OCI-LY1 (cell line): ENCODE measurements around the gene ACSL6.

Source experiments
- H2AFZ ChIP-seq: fragments of 200-600 bp; sonication (generic), shearing (Covaris generic); 2 replicates; pipeline ENCODE4 v1.6.0; 2014; ENCODE audit warnings: antibody characterized with exemption, mild to moderate bottlenecking, low read length
- H3F3A ChIP-seq: fragments of 200-600 bp; sonication (generic), shearing (Covaris generic); 2 replicates; pipeline ENCODE4 v1.6.0; 2014; ENCODE audit warnings: mild to moderate bottlenecking, antibody characterized with exemption, low read length, moderate library complexity; ENCODE audit not compliant: insufficient read depth
- H3K27ac ChIP-seq: fragments of 200-600 bp; sonication (generic); 2 replicates; pipeline ENCODE4 v1.5.1; 2014; ENCODE audit warnings: low read length, mixed run types, mild to moderate bottlenecking, low read depth; ENCODE audit not compliant: poor library complexity, severe bottlenecking
- H3K27me3 ChIP-seq: fragments of 200-600 bp; sonication (generic); 2 replicates; pipeline ENCODE4 v1.6.0; 2014; ENCODE audit warnings: antibody characterized with exemption, mild to moderate bottlenecking, low read length, moderate library complexity; ENCODE audit not compliant: insufficient read depth
- H3K36me3 ChIP-seq: fragments of 200-600 bp; sonication (generic); 2 replicates; pipeline ENCODE4 v1.6.1; 2014; ENCODE audit warnings: mild to moderate bottlenecking, antibody characterized with exemption, low read length, moderate library complexity, mixed read lengths; ENCODE audit not compliant: insufficient read depth
- H3K4me1 ChIP-seq: fragments of 200-600 bp; sonication (generic); 2 replicates; pipeline ENCODE4 v1.5.1; 2014; ENCODE audit warnings: mild to moderate bottlenecking, low read length, moderate library complexity; ENCODE audit not compliant: insufficient read depth, severe bottlenecking
- H3K4me2 ChIP-seq: fragments of 200-600 bp; sonication (generic), shearing (Covaris generic); 2 replicates; pipeline ENCODE4 v1.6.1; 2014; ENCODE audit warnings: low read length
- H3K4me3 ChIP-seq: fragments of 200-600 bp; sonication (generic); 2 replicates; pipeline ENCODE4 v1.5.1; 2014; ENCODE audit warnings: low read length, low read depth, mild to moderate bottlenecking, mixed read lengths; ENCODE audit not compliant: poor library complexity, severe bottlenecking
- H3K79me2 ChIP-seq: fragments of 200-600 bp; shearing (Covaris generic); 2 replicates; pipeline ENCODE4 v1.6.1; 2016; ENCODE audit warnings: mixed run types, low read length, mixed read lengths; ENCODE audit not compliant: insufficient read depth
- H3K9ac ChIP-seq: fragments of 200-600 bp; sonication (generic), shearing (Covaris generic); 2 replicates; pipeline ENCODE4 v1.6.1; 2014; ENCODE audit warnings: mild to moderate bottlenecking, low read length, mixed read lengths
- H3K9me2 ChIP-seq: fragments of 200-600 bp; sonication (generic), shearing (Covaris generic); 2 replicates; pipeline ENCODE4 v1.6.1; 2014; ENCODE audit warnings: low read depth, mild to moderate bottlenecking, low read length, mixed read lengths
- H3K9me3 ChIP-seq: fragments of 200-600 bp; shearing (Covaris generic); 2 replicates; pipeline ENCODE4 v1.6.1; 2014; ENCODE audit warnings: low read length, mixed read lengths
- H4K20me1 ChIP-seq: fragments of 200-600 bp; sonication (generic), shearing (Covaris generic); 2 replicates; pipeline ENCODE4 v1.6.0; 2016; ENCODE audit warnings: mild to moderate bottlenecking, low read length; ENCODE audit not compliant: insufficient read depth
- EZH2 ChIP-seq: fragments of 200-600 bp; sonication (generic), shearing (Covaris generic); IDR thresholded peaks from 2 replicates; pipeline ENCODE4 v1.8.0; 2017; ENCODE audit warnings: borderline replicate concordance, mixed run types, mild to moderate bottlenecking, antibody characterized with exemption, low read length, moderate library complexity, mixed read lengths
- TF ChIP-seq, protein P1 (sequence below): fragments of 200-600 bp; sonication (generic), shearing (Covaris generic); IDR thresholded peaks from 2 replicates; pipeline ENCODE4 v1.5.1; 2017; ENCODE audit warnings: mild to moderate bottlenecking, antibody characterized with exemption, low read length, moderate library complexity, mixed read lengths

ACSL6 gene

DNA sequence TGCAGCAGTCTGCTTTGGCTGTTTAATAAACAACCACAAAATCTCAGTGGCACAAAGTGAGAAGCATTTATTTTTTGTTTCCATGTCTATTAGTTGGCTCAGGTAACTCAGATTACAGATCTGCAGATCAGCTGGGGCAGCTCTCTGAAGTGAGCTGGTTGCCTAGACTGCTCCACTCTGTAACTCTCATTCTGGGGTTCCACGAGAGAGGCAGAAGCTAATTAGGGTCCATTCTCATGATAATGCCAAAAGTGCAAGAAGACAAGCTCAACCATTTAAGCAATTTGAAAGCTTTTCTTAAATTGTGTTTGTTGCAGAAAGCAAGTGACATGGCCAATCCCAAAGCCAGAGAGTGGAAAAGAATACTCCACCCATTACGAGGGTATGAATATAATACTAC is 79.2 kb downstream of the ACSL6 start:
- Histone ChIP-seq H3K4me1 (no peaks in the 10 kb centered on the region), H3K27me3 (no peaks in the 10 kb centered on the region), H3K36me3 (no peaks in the 10 kb centered on the region), H4K20me1 (no peaks in the 10 kb centered on the region), H3K9ac (no peak overlapping the region), H3K4me2 (no peak overlapping the region), H3K27ac (no peak overlapping the region), H3K79me2 (no peaks in the 10 kb centered on the region), H3K9me3 (no peaks in the 10 kb centered on the region), H2AFZ (no peak overlapping the region), H3K9me2 (no peaks in the 10 kb centered on the region), H3F3A (no peaks in the 10 kb centered on the region), H3K4me3 (no peak overlapping the region)
- TF ChIP-seq EZH2: no peak
- TF ChIP-seq, protein P1, sequence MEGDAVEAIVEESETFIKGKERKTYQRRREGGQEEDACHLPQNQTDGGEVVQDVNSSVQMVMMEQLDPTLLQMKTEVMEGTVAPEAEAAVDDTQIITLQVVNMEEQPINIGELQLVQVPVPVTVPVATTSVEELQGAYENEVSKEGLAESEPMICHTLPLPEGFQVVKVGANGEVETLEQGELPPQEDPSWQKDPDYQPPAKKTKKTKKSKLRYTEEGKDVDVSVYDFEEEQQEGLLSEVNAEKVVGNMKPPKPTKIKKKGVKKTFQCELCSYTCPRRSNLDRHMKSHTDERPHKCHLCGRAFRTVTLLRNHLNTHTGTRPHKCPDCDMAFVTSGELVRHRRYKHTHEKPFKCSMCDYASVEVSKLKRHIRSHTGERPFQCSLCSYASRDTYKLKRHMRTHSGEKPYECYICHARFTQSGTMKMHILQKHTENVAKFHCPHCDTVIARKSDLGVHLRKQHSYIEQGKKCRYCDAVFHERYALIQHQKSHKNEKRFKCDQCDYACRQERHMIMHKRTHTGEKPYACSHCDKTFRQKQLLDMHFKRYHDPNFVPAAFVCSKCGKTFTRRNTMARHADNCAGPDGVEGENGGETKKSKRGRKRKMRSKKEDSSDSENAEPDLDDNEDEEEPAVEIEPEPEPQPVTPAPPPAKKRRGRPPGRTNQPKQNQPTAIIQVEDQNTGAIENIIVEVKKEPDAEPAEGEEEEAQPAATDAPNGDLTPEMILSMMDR: no peak

GRCh38 chr5:131928957-131929356 is 82.5 kb downstream of the ACSL6 start:
- Histone ChIP-seq H3K4me2 (no peak overlapping the region), H2AFZ (no peak overlapping the region), H3K9me2 (no peaks in the 10 kb centered on the region), H3K79me2 (no peaks in the 10 kb centered on the region), H4K20me1 (no peaks in the 10 kb centered on the region), H3K4me1 (no peaks in the 10 kb centered on the region), H3K27me3 (no peaks in the 10 kb centered on the region), H3K27ac (no peak overlapping the region), H3K36me3 (no peaks in the 10 kb centered on the region), H3K9me3 (no peaks in the 10 kb centered on the region), H3K4me3 (no peak overlapping the region), H3K9ac (no peak overlapping the region), H3F3A (no peaks in the 10 kb centered on the region)
- TF ChIP-seq EZH2: no peak
- TF ChIP-seq, protein P1: no peak

- Histone ChIP-seq H3K4me3 (no peak overlapping the region), H2AFZ (no peak overlapping the region), H3K9me2 (no peaks in the 10 kb centered on the region), H3K27me3 (no peaks in the 10 kb centered on the region), H4K20me1 (no peaks in the 10 kb centered on the region), H3F3A (no peaks in the 10 kb centered on the region), H3K79me2 (no peaks in the 10 kb centered on the region), H3K36me3 (no peaks in the 10 kb centered on the region), H3K4me1 (no peaks in the 10 kb centered on the region), H3K9me3 (no peaks in the 10 kb centered on the region), H3K4me2 (no peak overlapping the region), H3K27ac (no peak overlapping the region), H3K9ac (no peak overlapping the region)
- TF ChIP-seq, protein P1: no peak
- no peak for TF ChIP-seq EZH2
Observed at GRCh38 chr5:131926168-131926567, 85.3 kb downstream of the ACSL6 start.
